Measurements from ENCODE around the gene DRC3. TPM values are rescaled to one million over a fixed set of nuclear protein-coding genes. Genes with fewer than 3 reads are reported as not detected.
A peak's percentile ranks its signal among the peaks of the same experiment; 100 is the strongest.

Gene DRC3
- total and polyA plus RNA-seq, 7 donors: 0.39 to 1.8 (median 0.69) TPM

- peak overlapping the region; percentile 90 for H3K27ac ChIP-seq
- H3K4me1 ChIP-seq: peaks cover 34% of the 10 kb centered on the region
- WGBS, 3 donors: 5 to 9% (median 6%) methylated on average over 13 of the region's 13 CpGs
- H3K36me3 ChIP-seq (ENCODE audit: insufficient read depth in 1 of 2, low read depth in 1 of 2): no peaks in the 10 kb centered on the region
- TF ChIP-seq, protein P1, sequence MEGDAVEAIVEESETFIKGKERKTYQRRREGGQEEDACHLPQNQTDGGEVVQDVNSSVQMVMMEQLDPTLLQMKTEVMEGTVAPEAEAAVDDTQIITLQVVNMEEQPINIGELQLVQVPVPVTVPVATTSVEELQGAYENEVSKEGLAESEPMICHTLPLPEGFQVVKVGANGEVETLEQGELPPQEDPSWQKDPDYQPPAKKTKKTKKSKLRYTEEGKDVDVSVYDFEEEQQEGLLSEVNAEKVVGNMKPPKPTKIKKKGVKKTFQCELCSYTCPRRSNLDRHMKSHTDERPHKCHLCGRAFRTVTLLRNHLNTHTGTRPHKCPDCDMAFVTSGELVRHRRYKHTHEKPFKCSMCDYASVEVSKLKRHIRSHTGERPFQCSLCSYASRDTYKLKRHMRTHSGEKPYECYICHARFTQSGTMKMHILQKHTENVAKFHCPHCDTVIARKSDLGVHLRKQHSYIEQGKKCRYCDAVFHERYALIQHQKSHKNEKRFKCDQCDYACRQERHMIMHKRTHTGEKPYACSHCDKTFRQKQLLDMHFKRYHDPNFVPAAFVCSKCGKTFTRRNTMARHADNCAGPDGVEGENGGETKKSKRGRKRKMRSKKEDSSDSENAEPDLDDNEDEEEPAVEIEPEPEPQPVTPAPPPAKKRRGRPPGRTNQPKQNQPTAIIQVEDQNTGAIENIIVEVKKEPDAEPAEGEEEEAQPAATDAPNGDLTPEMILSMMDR (IDR thresholded peaks at IDR 0.05): no peak
- intact Hi-C loops (cut with DNase I): loop anchor here (5.0 to 10.0 kb wide), 5 partner anchors 113 to 353 kb away; partner anchors contain the start of gene RAI1 (in 1 of the 2)
- DNase-seq: no peak
- H3K9me3 ChIP-seq: no peaks in the 10 kb centered on the region
- ATAC-seq: no peak
- peak overlapping the region; percentile 90 for H3K4me3 ChIP-seq
- H3K27me3 ChIP-seq (ENCODE audit: insufficient read depth in 3 of 3, low read length in 2 of 3): no peaks in the 10 kb centered on the region
Observed at GRCh38 chr17:18038149-18038850, 65.6 kb downstream of the DRC3 start.

DNA sequence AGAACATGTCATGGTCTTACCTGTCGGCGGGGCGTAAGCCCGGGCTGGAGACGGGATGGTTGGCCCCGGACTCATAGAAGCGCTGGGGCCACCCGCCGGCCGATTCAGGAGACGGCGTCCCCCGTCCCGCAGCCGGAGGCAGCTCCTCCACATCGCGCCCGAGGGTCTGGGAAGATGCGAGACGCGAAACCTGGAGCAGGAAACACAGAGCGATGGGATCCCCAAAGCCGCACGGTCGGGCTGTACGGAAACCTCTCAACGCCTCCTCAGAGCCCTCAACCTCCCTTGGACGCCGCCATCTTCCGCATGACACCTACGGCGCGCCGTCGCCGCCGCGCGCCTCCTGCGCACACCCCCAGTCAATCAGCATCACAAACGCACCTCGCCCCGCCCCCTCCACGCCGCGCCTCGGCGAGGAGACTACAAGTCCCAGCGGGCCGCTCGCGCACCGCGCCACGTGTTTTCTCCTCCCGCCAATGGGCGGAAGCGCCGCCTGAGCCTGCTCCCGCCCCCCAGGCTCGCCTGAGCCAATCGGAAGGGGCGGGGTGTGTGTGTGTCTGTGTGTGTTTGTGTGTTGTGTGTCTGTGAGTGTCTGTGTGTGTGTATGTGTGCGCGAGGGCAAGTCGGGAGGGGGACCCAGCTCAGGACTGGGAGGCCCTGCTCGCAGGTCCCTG lies 66.3 kb downstream of the DRC3 start, which contains the start of the genes ATPAF2 and GID4:
TSS of gene ATPAF2 (minus strand) at position 308 of the 674 bp plus-strand sequence. CDS start at position 153, 155 bp downstream.
TSS of gene GID4 (plus strand) at position 548 of the 674 bp plus-strand sequence. CDS start at position 605, 57 bp downstream.
- DNase-seq: peak; percentile 100
- WGBS, 3 donors: 0 to 1% (median 1%) methylated on average over 59 to 67 of the region's 67 CpGs
- no peaks in the 10 kb centered on the region for H3K36me3 ChIP-seq (ENCODE audit: insufficient read depth in 1 of 2, low read depth in 1 of 2)
- H3K4me1 ChIP-seq: peaks cover 39% of the 10 kb centered on the region
- H3K9me3 ChIP-seq: no peaks in the 10 kb centered on the region
- TF ChIP-seq, protein P1 (IDR thresholded peaks at IDR 0.05): no peak
- no peaks in the 10 kb centered on the region for H3K27me3 ChIP-seq (ENCODE audit: insufficient read depth in 3 of 3, low read length in 2 of 3)
- intact Hi-C loops (cut with DNase I): loop anchor here (5.0 to 10.0 kb wide), 5 partner anchors 114 to 354 kb away; partner anchors contain the start of gene RAI1 (in 1 of the 2)
- peak within 1 kb of the TSS; percentile 90 for H3K4me3 ChIP-seq
- H3K27ac ChIP-seq: peak within 1 kb of the TSS; percentile 90
- peak; percentile 93 to 94 (median 93) for ATAC-seq

GRCh38 chr17:18039535-18040260 lies 67.0 kb downstream of the DRC3 start:
- ATAC-seq (peak in 3 of 4 donors; percentile 3 to 51 (median 48)), DNase-seq (peak; percentile 27 to 76)
- 0 to 1% (median 1%) methylated on average over 40 to 70 of the region's 81 CpGs for whole genome bisulfite sequencing, 3 donors
- Histone ChIP-seq H3K9me3 (no peaks in the 10 kb centered on the region), H3K4me3 (peak overlapping the region; percentile 90), H3K36me3 (ENCODE audit: insufficient read depth in 1 of 2, low read depth in 1 of 2) (peaks cover 0 to 6% of the 10 kb centered on the region in 2 donors), H3K27me3 (ENCODE audit: insufficient read depth in 3 of 3, low read length in 2 of 3) (no peaks in the 10 kb centered on the region), H3K27ac (peak overlapping the region; percentile 90), H3K4me1 (peaks cover 43% of the 10 kb centered on the region)
- intact Hi-C loops (cut with DNase I): loop anchor here (5.0 to 10.0 kb wide), 5 partner anchors 115 to 355 kb away; partner anchors contain the start of gene RAI1 (in 1 of the 2)
- TF ChIP-seq, protein P1 (IDR thresholded peaks at IDR 0.05): no peak

- WGBS, 3 donors: 21 to 35% (median 24%) methylated on average over 6 of the region's 6 CpGs
- Histone ChIP-seq H3K4me3 (peak overlapping the region; percentile 90), H3K27me3 (ENCODE audit: insufficient read depth in 3 of 3, low read length in 2 of 3) (no peaks in the 10 kb centered on the region), H3K9me3 (no peaks in the 10 kb centered on the region), H3K36me3 (ENCODE audit: insufficient read depth in 1 of 2, low read depth in 1 of 2) (peaks cover 3 to 13% of the 10 kb centered on the region in 2 donors), H3K4me1 (peaks cover 44% of the 10 kb centered on the region), H3K27ac (peak overlapping the region; percentile 90)
- DNase-seq (no peak), ATAC-seq (no peak)
- TF ChIP-seq, protein P1 (IDR thresholded peaks at IDR 0.05): no peak
- intact Hi-C loops (cut with DNase I): no loop called here
Observed at GRCh38 chr17:18040261-18040858, 67.7 kb downstream of the DRC3 start.
